ENCODE measurements around the gene B3GNT9. TPM values are rescaled to one million over a fixed set of nuclear protein-coding genes. Genes with fewer than 3 reads are reported as not detected.

Gene B3GNT9
- total and polyA plus RNA-seq, 2 of the 8 experiments (the other 6 are each of a cell fraction or from before 2014, with no cell fraction given), result 3.5 to 9.0 TPM

DNA sequence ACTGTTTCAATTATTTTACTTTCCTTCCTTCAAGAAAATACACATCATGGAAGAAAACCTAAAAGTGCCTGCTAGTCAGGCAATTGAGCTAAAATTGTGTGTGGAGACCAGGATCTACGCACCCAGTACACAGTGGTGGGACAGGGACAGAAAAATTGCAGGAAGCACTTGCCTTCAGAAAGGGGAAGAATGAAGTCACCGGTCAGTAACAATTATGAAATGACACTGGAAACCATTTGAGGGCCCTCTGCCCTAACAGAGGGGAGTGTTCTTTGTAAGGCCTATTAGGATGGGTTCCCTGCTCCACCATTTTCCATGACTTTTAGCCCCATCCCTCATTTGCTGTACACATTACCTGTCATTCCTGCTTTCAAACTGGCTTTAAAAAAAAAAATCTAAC, 45.6 kb downstream of the B3GNT9 start:
- Histone ChIP-seq H3K4me1 (replicated peaks in 1 of 4; ENCODE audit: control insufficient read depth in 3 of 4, insufficient read depth in 4 of 4, low read length in 3 of 4) (peaks cover 0 to 7% (median 5%) of the 10 kb centered on the region in 4 experiments; a peak in 3 of 7 replicates), H3K79me2 (ENCODE audit: control insufficient read depth in 1 of 2, insufficient read depth in 2 of 2, low read length in 2 of 2) (0 out of 4 replicates have a peak, but pooled peaks cover 0 to 2% of the 10 kb centered on the region in 2 experiments), H4K8ac (ENCODE audit: extremely low read depth, insufficient read depth, low read length) (no peak overlapping the region), H3K23ac (ENCODE audit: insufficient read length) (no peak overlapping the region), H3K27me3 (replicated peaks in 1 of 4; ENCODE audit: control insufficient read depth in 3 of 4, extremely low read depth in 1 of 4, insufficient read depth in 3 of 4, low read length in 3 of 4) (peaks cover 0 to 4% (median 1%) of the 10 kb centered on the region in 4 experiments; a peak in 2 of 7 replicates), H2BK5ac (ENCODE audit: low read depth, low read length) (no peak overlapping the region), H2BK12ac (ENCODE audit: low read depth, low read length) (no peak overlapping the region), H4K91ac (replicated peaks; ENCODE audit: insufficient read length, low read length) (no peak overlapping the region), H2BK20ac (ENCODE audit: low read length) (no peak overlapping the region), H3K9ac (replicated peaks in 1 of 4; ENCODE audit: extremely low read depth in 1 of 4, low read depth in 3 of 4, low read length in 3 of 4) (no peak overlapping the region), H2AK5ac (ENCODE audit: low read depth, low read length) (no peak overlapping the region), H3K36me3 (ENCODE audit: control insufficient read depth in 2 of 4, insufficient read depth in 4 of 4, low read length in 3 of 4) (no peaks in the 10 kb centered on the region; a peak in 1 of 8 replicates), H4K20me1 (replicated peaks in 1 of 2; ENCODE audit: control insufficient read depth in 1 of 2, insufficient read depth in 2 of 2, low read length in 2 of 2) (no peaks in the 10 kb centered on the region), H2AFZ (ENCODE audit: low read length) (no peak overlapping the region), H3K56ac (replicated peaks; ENCODE audit: insufficient read length, low read depth, low read length) (no peak overlapping the region), H3K4me3 (ENCODE audit: extremely low read depth in 1 of 4, insufficient read depth in 2 of 4, low read depth in 3 of 4, low read length in 4 of 4) (no peak overlapping the region), H3K27ac (ENCODE audit: low read depth, low read length) (no peak overlapping the region), H3K23me2 (ENCODE audit: low read depth, low read length) (peaks cover 8% of the 10 kb centered on the region), H3K9me3 (ENCODE audit: insufficient read depth in 2 of 2, low read depth in 1 of 2, low read length in 1 of 2) (no peaks in the 10 kb centered on the region), H3K79me1 (ENCODE audit: low read depth, low read length) (no peaks in the 10 kb centered on the region), H3K14ac (ENCODE audit: insufficient read length) (no peak overlapping the region), H3K18ac (ENCODE audit: extremely low read depth, low read length) (no peak overlapping the region), H2BK120ac (replicated peaks; ENCODE audit: low read depth, low read length) (no peak overlapping the region), H2BK15ac (ENCODE audit: low read length) (no peak overlapping the region), H3K4me2 (ENCODE audit: insufficient read depth in 1 of 2, low read depth in 2 of 2, low read length in 2 of 2) (no peak overlapping the region), H4K5ac (ENCODE audit: insufficient read length, low read depth, low read length) (no peak overlapping the region), H3K4ac (replicated peaks; ENCODE audit: insufficient read length, low read depth, low read length) (no peak overlapping the region)
- POLR2A ChIA-PET (ENCODE audit: partially characterized antibody), result interaction anchor here (1.5 kb wide), 1 partner anchor 89 kb away, joined by 4 read pairs; no protein-coding TSS in a partner anchor
- CTCF ChIA-PET (ENCODE audit: partially characterized antibody), result interaction anchor here (0.5 to 12.0 kb wide), 18 partner anchors 10 to 1056 kb away, joined by 3 to 164 read pairs (median 4); no protein-coding TSS in a partner anchor
- FAIRE-seq, result no peak
- 92% methylated on average over 2 of the region's 2 CpGs; no CpG with 5 or more reads in 1 of the 2 experiments for WGBS, 2 experiments (ENCODE audit: extremely low coverage in 1 of 2, insufficient coverage in 1 of 2, insufficient read length in 1 of 2, insufficient replicate concordance in 2 of 2, low coverage in 1 of 2, low lambda C conversion rate in 2 of 2, missing lambda C conversion rate in 1 of 2)
- TF ChIP-seq SIX5 (IDR thresholded peaks at IDR 0.05; ENCODE audit: low read depth, low read length), result no peak
- no peak for TF ChIP-seq CEBPB (IDR thresholded peaks at IDR 0.05; ENCODE audit: low read depth, low read length)
- TF ChIP-seq ASH2L (IDR thresholded peaks at IDR 0.05; ENCODE audit: low read length), result no peak
- TF ChIP-seq RNF2 (IDR thresholded peaks at IDR 0.05; ENCODE audit: borderline replicate concordance, low read depth, low read length, missing control alignments, poor library complexity, severe bottlenecking), result no peak
- TF ChIP-seq CHD1 (IDR thresholded peaks at IDR 0.05; ENCODE audit: low read depth, low read length), result no peak
- no peak for TF ChIP-seq KDM4A (IDR thresholded peaks at IDR 0.05; ENCODE audit: low read depth, low read length, severe bottlenecking)
- no peak for DNase-seq (ENCODE audit: low read depth in 1 of 2, low spot score in 2 of 2)
